Measurements from ENCODE around the gene MTERF4.

The MTERF4 gene

DNA sequence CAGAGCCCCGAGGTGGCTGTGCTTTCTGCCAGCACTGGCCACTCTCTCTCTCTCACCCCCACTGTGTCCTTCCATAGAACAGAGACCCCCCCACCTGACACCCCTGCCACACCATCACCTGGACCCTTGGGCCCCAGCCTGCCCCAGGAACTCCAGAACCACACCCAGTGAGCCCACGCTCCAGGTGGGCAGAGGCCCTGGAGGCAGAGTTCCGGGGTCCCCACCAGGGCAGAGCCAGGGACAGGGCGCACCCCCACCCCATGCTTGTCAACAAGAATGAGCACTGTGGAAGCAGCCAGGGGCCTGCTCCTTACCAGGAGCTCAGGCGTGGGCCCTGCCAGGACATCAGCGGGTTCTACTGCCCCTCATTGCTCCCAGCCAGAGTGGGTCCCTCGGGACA is 32.6 kb upstream of the MTERF4 start:
- H3K27ac ChIP-seq (ENCODE audit: low read depth, low read length) = no peak overlapping the region
- H3K4me3 ChIP-seq (ENCODE audit: low read depth in 1 of 2, low read length in 2 of 2) = no peak overlapping the region
- no peak overlapping the region for H3K9ac ChIP-seq (ENCODE audit: low read depth in 1 of 2, low read length in 2 of 2)
- no peaks in the 10 kb centered on the region for H3K27me3 ChIP-seq (ENCODE audit: control insufficient read depth in 1 of 2, insufficient read depth in 2 of 2, low read length in 2 of 2)
- peaks cover 5 to 39% of the 10 kb centered on the region in 2 donors for H3K36me3 ChIP-seq (ENCODE audit: control insufficient read depth in 1 of 2, insufficient read depth in 2 of 2, low read length in 2 of 2)
- no peaks in the 10 kb centered on the region for H3K9me3 ChIP-seq (ENCODE audit: control insufficient read depth in 1 of 2, low read length in 2 of 2)
- H3K4me1 ChIP-seq (ENCODE audit: control insufficient read depth in 1 of 2, insufficient read depth in 2 of 2, low read length in 2 of 2) = peaks cover 5 to 10% of the 10 kb centered on the region in 2 donors

DNA sequence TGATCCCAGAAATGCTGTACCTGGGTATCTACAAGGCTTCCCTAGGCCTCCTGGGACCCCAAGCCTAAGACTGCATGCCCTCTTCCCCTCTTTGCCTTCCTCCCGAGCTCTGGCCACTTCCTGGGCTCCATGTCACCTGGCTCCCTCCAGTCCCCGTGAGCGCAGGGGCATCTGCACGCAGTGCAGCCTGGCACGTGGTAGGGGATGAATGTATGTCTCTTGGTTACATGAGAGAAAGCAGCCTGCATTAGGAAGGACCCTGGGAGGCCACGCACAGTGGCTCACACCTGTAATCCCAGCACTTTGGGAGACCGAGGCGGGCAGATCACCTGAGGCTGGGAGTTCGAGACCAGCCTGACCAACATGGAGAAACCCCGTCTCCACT is 31.3 kb upstream of the MTERF4 start:
- Histone ChIP-seq H3K4me3 (ENCODE audit: low read depth in 1 of 2, low read length in 2 of 2) (no peak overlapping the region), H3K27me3 (ENCODE audit: control insufficient read depth in 1 of 2, insufficient read depth in 2 of 2, low read length in 2 of 2) (no peaks in the 10 kb centered on the region), H3K9ac (ENCODE audit: low read depth in 1 of 2, low read length in 2 of 2) (no peak overlapping the region), H3K36me3 (ENCODE audit: control insufficient read depth in 1 of 2, insufficient read depth in 2 of 2, low read length in 2 of 2) (peaks cover 3 to 34% of the 10 kb centered on the region in 2 donors), H3K9me3 (ENCODE audit: control insufficient read depth in 1 of 2, low read length in 2 of 2) (no peaks in the 10 kb centered on the region), H3K27ac (ENCODE audit: low read depth, low read length) (no peak overlapping the region), H3K4me1 (ENCODE audit: control insufficient read depth in 1 of 2, insufficient read depth in 2 of 2, low read length in 2 of 2) (peaks cover 5 to 10% of the 10 kb centered on the region in 2 donors)

DNA sequence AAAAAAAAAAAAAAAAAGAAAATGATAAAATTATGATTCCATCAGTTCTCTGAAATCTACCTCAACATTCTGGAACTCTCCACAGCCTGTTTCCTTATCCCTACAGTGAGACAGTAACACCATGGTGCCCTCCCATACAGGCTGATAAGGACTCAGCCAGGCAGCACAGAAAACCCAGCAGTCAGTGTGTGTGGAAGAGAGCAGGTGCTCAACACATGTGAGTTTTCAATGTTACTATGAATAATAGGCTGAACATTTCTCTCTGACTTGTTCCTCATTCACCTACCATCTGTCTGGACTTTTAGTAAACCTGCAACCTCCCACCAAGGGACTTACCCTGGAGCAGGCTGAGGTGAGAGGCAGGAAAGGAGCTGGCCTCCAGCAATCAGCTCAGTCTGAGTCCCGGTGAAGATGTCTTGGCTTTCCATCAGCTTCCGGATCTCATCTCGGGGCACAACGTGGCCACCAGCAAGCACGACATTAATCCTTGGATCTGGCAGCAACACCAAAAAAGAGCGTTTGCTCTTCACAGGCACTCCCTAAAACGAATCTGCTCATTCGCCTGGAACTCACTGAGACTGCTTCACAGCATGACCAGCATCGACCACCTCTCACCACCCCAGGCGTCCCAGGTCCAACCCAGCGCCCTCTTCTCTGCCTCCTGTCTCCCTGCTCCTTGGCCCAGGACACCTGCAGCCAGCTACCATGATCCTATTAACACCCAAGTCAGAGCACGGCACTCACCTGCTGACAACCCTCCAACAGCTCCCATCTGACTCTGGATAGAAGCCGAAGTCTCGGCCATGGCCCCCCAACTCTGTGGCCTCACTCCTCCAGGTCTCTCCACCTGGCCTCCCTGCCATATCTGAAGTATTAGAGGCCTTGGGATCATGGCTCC is 30.7 kb upstream of the MTERF4 start:
- no peak overlapping the region for H3K9ac ChIP-seq (ENCODE audit: low read depth in 1 of 2, low read length in 2 of 2)
- H3K4me3 ChIP-seq (ENCODE audit: low read depth in 1 of 2, low read length in 2 of 2) = no peak overlapping the region

GRCh38 chr2:241131531-241131930 is 29.4 kb upstream of the MTERF4 start:
- no peak overlapping the region for H3K27ac ChIP-seq (ENCODE audit: low read depth, low read length)
- no peak overlapping the region for H3K4me3 ChIP-seq (ENCODE audit: low read depth in 1 of 2, low read length in 2 of 2)
- no peaks in the 10 kb centered on the region for H3K27me3 ChIP-seq (ENCODE audit: control insufficient read depth in 1 of 2, insufficient read depth in 2 of 2, low read length in 2 of 2)
- H3K4me1 ChIP-seq (ENCODE audit: control insufficient read depth in 1 of 2, insufficient read depth in 2 of 2, low read length in 2 of 2) = peaks cover 5 to 10% of the 10 kb centered on the region in 2 donors
- H3K9ac ChIP-seq (ENCODE audit: low read depth in 1 of 2, low read length in 2 of 2) = no peak overlapping the region
- H3K9me3 ChIP-seq (ENCODE audit: control insufficient read depth in 1 of 2, low read length in 2 of 2) = no peaks in the 10 kb centered on the region
- peaks cover 0 to 20% of the 10 kb centered on the region in 2 donors for H3K36me3 ChIP-seq (ENCODE audit: control insufficient read depth in 1 of 2, insufficient read depth in 2 of 2, low read length in 2 of 2)

More for the DNA sequence above, 30.7 kb upstream of the MTERF4 start:
- Histone ChIP-seq H3K27ac (ENCODE audit: low read depth, low read length) (no peak overlapping the region), H3K36me3 (ENCODE audit: control insufficient read depth in 1 of 2, insufficient read depth in 2 of 2, low read length in 2 of 2) (peaks cover 0 to 28% of the 10 kb centered on the region in 2 donors), H3K27me3 (ENCODE audit: control insufficient read depth in 1 of 2, insufficient read depth in 2 of 2, low read length in 2 of 2) (no peaks in the 10 kb centered on the region), H3K4me1 (ENCODE audit: control insufficient read depth in 1 of 2, insufficient read depth in 2 of 2, low read length in 2 of 2) (peaks cover 5 to 10% of the 10 kb centered on the region in 2 donors), H3K9me3 (ENCODE audit: control insufficient read depth in 1 of 2, low read length in 2 of 2) (no peaks in the 10 kb centered on the region)

- Histone ChIP-seq H3K4me1 (ENCODE audit: control insufficient read depth in 1 of 2, insufficient read depth in 2 of 2, low read length in 2 of 2) (peaks cover 0 to 2% of the 10 kb centered on the region in 2 donors), H3K9me3 (ENCODE audit: control insufficient read depth in 1 of 2, low read length in 2 of 2) (no peaks in the 10 kb centered on the region), H3K27ac (ENCODE audit: low read depth, low read length) (no peak overlapping the region), H3K9ac (ENCODE audit: low read depth in 1 of 2, low read length in 2 of 2) (no peak overlapping the region), H3K27me3 (ENCODE audit: control insufficient read depth in 1 of 2, insufficient read depth in 2 of 2, low read length in 2 of 2) (no peaks in the 10 kb centered on the region), H3K4me3 (ENCODE audit: low read depth in 1 of 2, low read length in 2 of 2) (no peak overlapping the region), H3K36me3 (ENCODE audit: control insufficient read depth in 1 of 2, insufficient read depth in 2 of 2, low read length in 2 of 2) (peaks cover 3 to 23% of the 10 kb centered on the region in 2 donors)
Observed at GRCh38 chr2:241130316-241130715, 28.2 kb upstream of the MTERF4 start.

GRCh38 chr2:241129086-241129871 is 27.2 kb upstream of the MTERF4 start:
- H3K27ac ChIP-seq (ENCODE audit: low read depth, low read length) = no peak overlapping the region
- no peak overlapping the region for H3K9ac ChIP-seq (ENCODE audit: low read depth in 1 of 2, low read length in 2 of 2)
- H3K4me3 ChIP-seq (ENCODE audit: low read depth in 1 of 2, low read length in 2 of 2) = no peak overlapping the region
- H3K36me3 ChIP-seq (ENCODE audit: control insufficient read depth in 1 of 2, insufficient read depth in 2 of 2, low read length in 2 of 2) = peaks cover 3 to 18% of the 10 kb centered on the region in 2 donors
- H3K27me3 ChIP-seq (ENCODE audit: control insufficient read depth in 1 of 2, insufficient read depth in 2 of 2, low read length in 2 of 2) = no peaks in the 10 kb centered on the region
- H3K4me1 ChIP-seq (ENCODE audit: control insufficient read depth in 1 of 2, insufficient read depth in 2 of 2, low read length in 2 of 2) = no peaks in the 10 kb centered on the region
- no peaks in the 10 kb centered on the region for H3K9me3 ChIP-seq (ENCODE audit: control insufficient read depth in 1 of 2, low read length in 2 of 2)

DNA sequence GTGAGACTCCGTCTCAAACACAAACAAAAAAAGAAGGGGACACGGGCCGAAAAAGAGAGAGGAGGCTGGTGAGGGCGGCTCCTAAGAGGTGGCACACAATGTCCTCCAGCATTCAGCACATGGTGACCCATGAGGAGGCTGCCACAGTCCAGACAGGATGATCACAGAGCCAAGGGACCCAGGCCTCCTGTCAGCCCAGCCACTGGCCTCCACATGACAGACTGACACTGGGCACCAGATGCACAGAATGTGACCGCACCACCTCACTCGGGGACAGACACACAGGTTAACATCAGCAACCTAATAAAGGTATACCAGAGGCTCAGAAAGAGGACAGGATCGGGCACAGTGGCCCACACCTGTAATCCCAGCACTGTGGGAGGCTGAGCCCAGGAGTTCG is 26.2 kb upstream of the MTERF4 start:
- no peak overlapping the region for H3K27ac ChIP-seq (ENCODE audit: low read depth, low read length)
- H3K36me3 ChIP-seq (ENCODE audit: control insufficient read depth in 1 of 2, insufficient read depth in 2 of 2, low read length in 2 of 2) = peaks cover 3 to 18% of the 10 kb centered on the region in 2 donors
- H3K9me3 ChIP-seq (ENCODE audit: control insufficient read depth in 1 of 2, low read length in 2 of 2) = no peaks in the 10 kb centered on the region
- H3K27me3 ChIP-seq (ENCODE audit: control insufficient read depth in 1 of 2, insufficient read depth in 2 of 2, low read length in 2 of 2) = no peaks in the 10 kb centered on the region
- no peaks in the 10 kb centered on the region for H3K4me1 ChIP-seq (ENCODE audit: control insufficient read depth in 1 of 2, insufficient read depth in 2 of 2, low read length in 2 of 2)
- no peak overlapping the region for H3K9ac ChIP-seq (ENCODE audit: low read depth in 1 of 2, low read length in 2 of 2)
- H3K4me3 ChIP-seq (ENCODE audit: low read depth in 1 of 2, low read length in 2 of 2) = no peak overlapping the region

DNA sequence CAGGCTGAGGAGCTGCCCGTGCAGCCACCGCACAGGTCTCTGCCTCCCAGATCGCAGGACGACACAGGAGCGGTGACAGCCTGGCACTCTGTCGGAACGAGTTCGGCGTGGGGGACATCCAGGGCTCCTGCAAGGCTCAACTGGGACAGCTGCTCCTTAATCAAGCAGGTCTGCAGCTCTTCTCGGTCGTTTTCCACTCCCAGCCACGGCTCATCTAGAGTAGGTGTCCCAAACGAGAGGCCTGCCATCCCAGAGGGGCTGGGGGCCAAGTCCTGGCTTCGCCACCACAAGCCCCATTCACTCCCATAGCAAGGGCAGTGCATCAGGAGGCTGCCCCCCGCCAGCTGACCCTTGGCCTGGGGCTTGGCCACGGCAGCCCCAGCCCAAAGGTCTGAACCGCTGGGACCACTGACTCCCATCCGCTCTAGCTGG is 24.7 kb upstream of the MTERF4 start:
- H3K9me3 ChIP-seq (ENCODE audit: control insufficient read depth in 1 of 2, low read length in 2 of 2) = no peaks in the 10 kb centered on the region
- no peak overlapping the region for H3K9ac ChIP-seq (ENCODE audit: low read depth in 1 of 2, low read length in 2 of 2)
- no peaks in the 10 kb centered on the region for H3K27me3 ChIP-seq (ENCODE audit: control insufficient read depth in 1 of 2, insufficient read depth in 2 of 2, low read length in 2 of 2)
- H3K36me3 ChIP-seq (ENCODE audit: control insufficient read depth in 1 of 2, insufficient read depth in 2 of 2, low read length in 2 of 2) = peaks cover 10 to 13% of the 10 kb centered on the region in 2 donors
- H3K27ac ChIP-seq (ENCODE audit: low read depth, low read length) = no peak overlapping the region
- no peaks in the 10 kb centered on the region for H3K4me1 ChIP-seq (ENCODE audit: control insufficient read depth in 1 of 2, insufficient read depth in 2 of 2, low read length in 2 of 2)
- no peak overlapping the region for H3K4me3 ChIP-seq (ENCODE audit: low read depth in 1 of 2, low read length in 2 of 2)

DNA sequence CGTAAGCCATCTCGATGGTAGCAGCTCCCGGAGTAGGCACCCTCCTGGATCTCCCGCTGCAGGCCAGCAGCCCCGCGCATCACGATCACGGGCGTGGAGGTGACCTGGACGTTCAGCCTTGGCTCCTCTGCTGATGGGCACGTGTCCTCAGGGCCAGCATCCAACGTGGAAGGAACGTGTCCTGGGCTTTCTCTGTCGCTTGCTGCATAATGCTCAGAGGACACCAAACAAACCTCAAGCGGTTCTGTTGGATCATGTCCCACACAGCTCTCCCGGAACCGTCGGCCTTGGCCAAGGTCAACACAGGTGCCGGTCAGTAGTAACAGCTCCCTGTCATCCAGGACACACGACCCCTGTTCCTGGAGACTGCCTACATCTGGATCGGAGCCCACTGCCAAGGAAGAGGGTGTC is 24.1 kb upstream of the MTERF4 start:
- Histone ChIP-seq H3K36me3 (ENCODE audit: control insufficient read depth in 1 of 2, insufficient read depth in 2 of 2, low read length in 2 of 2) (peaks cover 10 to 13% of the 10 kb centered on the region in 2 donors), H3K9ac (ENCODE audit: low read depth in 1 of 2, low read length in 2 of 2) (no peak overlapping the region), H3K27ac (ENCODE audit: low read depth, low read length) (no peak overlapping the region), H3K4me1 (ENCODE audit: control insufficient read depth in 1 of 2, insufficient read depth in 2 of 2, low read length in 2 of 2) (no peaks in the 10 kb centered on the region), H3K27me3 (ENCODE audit: control insufficient read depth in 1 of 2, insufficient read depth in 2 of 2, low read length in 2 of 2) (no peaks in the 10 kb centered on the region), H3K9me3 (ENCODE audit: control insufficient read depth in 1 of 2, low read length in 2 of 2) (no peaks in the 10 kb centered on the region), H3K4me3 (ENCODE audit: low read depth in 1 of 2, low read length in 2 of 2) (no peak overlapping the region)

GRCh38 chr2:241125626-241126025 is 23.5 kb upstream of the MTERF4 start:
- Histone ChIP-seq H3K4me3 (ENCODE audit: low read depth in 1 of 2, low read length in 2 of 2) (no peak overlapping the region), H3K27ac (ENCODE audit: low read depth, low read length) (no peak overlapping the region), H3K4me1 (ENCODE audit: control insufficient read depth in 1 of 2, insufficient read depth in 2 of 2, low read length in 2 of 2) (no peaks in the 10 kb centered on the region), H3K9ac (ENCODE audit: low read depth in 1 of 2, low read length in 2 of 2) (no peak overlapping the region), H3K36me3 (ENCODE audit: control insufficient read depth in 1 of 2, insufficient read depth in 2 of 2, low read length in 2 of 2) (peaks cover 10 to 16% of the 10 kb centered on the region in 2 donors), H3K9me3 (ENCODE audit: control insufficient read depth in 1 of 2, low read length in 2 of 2) (no peaks in the 10 kb centered on the region), H3K27me3 (ENCODE audit: control insufficient read depth in 1 of 2, insufficient read depth in 2 of 2, low read length in 2 of 2) (no peaks in the 10 kb centered on the region)
